ENCODE results near the gene PCBD1. TPM values are rescaled to one million over a fixed set of nuclear protein-coding genes. Genes with fewer than 3 reads are reported as not detected.

Gene PCBD1
- total RNA-seq, 2 donors from 2014 or later: 87.4 to 121 TPM

DNA sequence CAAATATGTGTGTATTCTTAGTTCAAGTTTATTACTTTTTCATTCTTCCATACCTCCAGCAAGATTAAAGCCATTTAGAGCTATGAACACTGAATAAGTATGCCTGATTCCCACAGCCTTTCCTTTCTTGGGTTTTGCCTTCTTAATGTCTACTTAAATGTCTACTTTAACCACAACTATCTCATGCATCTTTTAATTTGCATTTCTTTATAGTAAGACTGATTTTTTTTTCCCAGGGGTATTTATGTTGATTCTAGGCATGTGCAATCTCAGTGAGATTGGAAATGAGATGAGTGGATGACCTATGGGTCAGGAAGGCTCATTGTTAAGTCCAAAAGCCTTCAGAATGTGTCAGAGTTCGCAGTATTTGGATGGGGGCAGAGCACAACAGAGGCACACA, 3.6 kb downstream of the PCBD1 start:
- no peak overlapping the region for H3K27ac ChIP-seq
- H3K9me3 ChIP-seq: no peaks in the 10 kb centered on the region
- H3K4me1 ChIP-seq (replicated peaks): no peaks in the 10 kb centered on the region
- H3K36me3 ChIP-seq: no peaks in the 10 kb centered on the region
- 100% methylated on average over 1 of the region's 1 CpG for WGBS
- H3K4me3 ChIP-seq: no peak overlapping the region
- TF ChIP-seq, protein P1, sequence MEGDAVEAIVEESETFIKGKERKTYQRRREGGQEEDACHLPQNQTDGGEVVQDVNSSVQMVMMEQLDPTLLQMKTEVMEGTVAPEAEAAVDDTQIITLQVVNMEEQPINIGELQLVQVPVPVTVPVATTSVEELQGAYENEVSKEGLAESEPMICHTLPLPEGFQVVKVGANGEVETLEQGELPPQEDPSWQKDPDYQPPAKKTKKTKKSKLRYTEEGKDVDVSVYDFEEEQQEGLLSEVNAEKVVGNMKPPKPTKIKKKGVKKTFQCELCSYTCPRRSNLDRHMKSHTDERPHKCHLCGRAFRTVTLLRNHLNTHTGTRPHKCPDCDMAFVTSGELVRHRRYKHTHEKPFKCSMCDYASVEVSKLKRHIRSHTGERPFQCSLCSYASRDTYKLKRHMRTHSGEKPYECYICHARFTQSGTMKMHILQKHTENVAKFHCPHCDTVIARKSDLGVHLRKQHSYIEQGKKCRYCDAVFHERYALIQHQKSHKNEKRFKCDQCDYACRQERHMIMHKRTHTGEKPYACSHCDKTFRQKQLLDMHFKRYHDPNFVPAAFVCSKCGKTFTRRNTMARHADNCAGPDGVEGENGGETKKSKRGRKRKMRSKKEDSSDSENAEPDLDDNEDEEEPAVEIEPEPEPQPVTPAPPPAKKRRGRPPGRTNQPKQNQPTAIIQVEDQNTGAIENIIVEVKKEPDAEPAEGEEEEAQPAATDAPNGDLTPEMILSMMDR (IDR thresholded peaks at IDR 0.05): no peak
- no peak for TF ChIP-seq POLR2AphosphoS5 (IDR thresholded peaks at IDR 0.05)
- TF ChIP-seq POLR2A (IDR thresholded peaks at IDR 0.05): no peak
- H3K27me3 ChIP-seq (replicated peaks; ENCODE audit: insufficient read depth): no peaks in the 10 kb centered on the region
- intact Hi-C loops (cut with DNase I): loop anchor here (5.0 kb wide), 1 partner anchor 332 kb away; no protein-coding TSS in a partner anchor
- DNase-seq (ENCODE audit: low spot score): no peak

DNA sequence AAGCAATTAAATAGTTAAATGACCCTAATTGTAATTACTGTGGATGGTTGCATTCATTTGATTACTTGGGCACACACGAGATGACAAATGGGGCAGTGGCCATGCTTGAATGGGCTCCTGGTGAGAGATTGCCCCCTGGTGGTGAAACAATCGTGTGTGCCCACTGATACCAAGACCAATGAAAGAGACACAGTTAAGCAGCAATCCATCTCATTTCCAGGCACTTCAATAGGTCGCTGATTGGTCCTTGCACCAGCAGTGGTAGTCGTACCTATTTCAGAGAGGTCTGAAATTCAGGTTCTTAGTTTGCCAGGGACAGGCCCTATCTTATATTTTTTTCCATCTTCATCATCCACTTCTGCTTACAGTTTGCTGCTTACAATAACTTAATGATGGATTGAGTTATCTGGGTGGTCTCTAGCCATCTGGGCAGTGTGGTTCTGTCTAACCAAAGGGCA, 8.3 kb downstream of the PCBD1 start:
- TF ChIP-seq, protein P1 (IDR thresholded peaks at IDR 0.05): peak; percentile 93 to 99 (median 96)
- TF ChIP-seq POLR2AphosphoS5 (IDR thresholded peaks at IDR 0.05) (peak; percentile 80), POLR2A (IDR thresholded peaks at IDR 0.05) (no peak)
- intact Hi-C loops (cut with DNase I): loop anchor here (1.0 to 5.0 kb wide), 2 partner anchors 65 to 328 kb away; partner anchors contain the start of gene SGPL1
- 6% methylated on average over 4 of the region's 4 CpGs for WGBS
- Histone ChIP-seq H3K36me3 (no peaks in the 10 kb centered on the region), H3K9me3 (no peaks in the 10 kb centered on the region), H3K27ac (no peak overlapping the region), H3K4me3 (no peak overlapping the region), H3K4me1 (replicated peaks) (peaks cover 4% of the 10 kb centered on the region), H3K27me3 (replicated peaks; ENCODE audit: insufficient read depth) (no peaks in the 10 kb centered on the region)
- DNase-seq (ENCODE audit: low spot score): peak; percentile 87

DNA sequence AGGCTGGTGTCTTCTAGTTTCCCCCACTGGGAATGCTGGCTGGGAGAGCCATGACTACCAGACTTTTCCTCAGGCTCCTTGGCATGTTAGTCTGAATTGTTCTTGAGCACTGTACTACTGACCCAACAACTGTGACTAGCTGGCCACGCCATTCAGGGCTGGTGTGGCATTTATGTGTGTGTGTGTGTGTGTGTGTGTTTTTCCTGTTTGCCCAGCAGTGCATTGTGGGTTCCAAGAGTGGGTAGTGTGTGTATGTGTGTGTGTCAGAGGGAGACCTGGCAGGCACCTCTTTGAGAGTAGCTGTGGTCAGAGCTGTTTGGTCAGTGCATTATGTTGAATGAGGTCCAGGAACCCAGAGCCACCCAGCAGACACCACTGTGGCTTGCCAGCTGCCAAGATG, 9.2 kb downstream of the PCBD1 start:
- Histone ChIP-seq H3K9me3 (no peaks in the 10 kb centered on the region), H3K4me3 (no peak overlapping the region), H3K27ac (peak overlapping the region; percentile 50 to 56), H3K36me3 (no peaks in the 10 kb centered on the region), H3K4me1 (replicated peaks) (peaks cover 4% of the 10 kb centered on the region), H3K27me3 (replicated peaks; ENCODE audit: insufficient read depth) (no peaks in the 10 kb centered on the region)
- intact Hi-C loops (cut with DNase I): no loop called here
- DNase-seq (ENCODE audit: low spot score): peak; percentile 29
- 63% methylated on average over 1 of the region's 1 CpG for WGBS
- TF ChIP-seq, protein P1 (IDR thresholded peaks at IDR 0.05): no peak
- TF ChIP-seq POLR2AphosphoS5 (IDR thresholded peaks at IDR 0.05): no peak
- no peak for TF ChIP-seq POLR2A (IDR thresholded peaks at IDR 0.05)

DNA sequence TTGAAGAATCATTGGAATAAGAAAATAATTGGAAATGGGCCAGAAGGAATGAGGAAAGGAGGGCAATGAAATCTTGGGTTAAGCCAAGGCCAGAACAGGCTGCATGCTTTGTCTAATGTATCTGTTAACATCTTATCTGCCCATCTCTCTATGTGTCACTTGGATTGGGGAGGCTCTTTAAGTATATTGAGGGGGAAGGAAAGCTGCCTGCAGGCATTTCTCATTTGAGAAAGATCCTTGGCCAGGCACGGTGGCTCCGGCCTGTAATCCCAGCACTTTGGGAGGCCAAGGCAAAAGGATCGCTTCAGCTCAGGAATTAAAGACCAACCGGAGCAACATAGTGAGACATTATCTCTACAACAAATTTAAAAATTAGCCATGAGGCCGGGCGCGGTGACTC, 14.3 kb downstream of the PCBD1 start:
- no peak for DNase-seq (ENCODE audit: low spot score)
- H3K27me3 ChIP-seq (replicated peaks; ENCODE audit: insufficient read depth): no peaks in the 10 kb centered on the region
- no peaks in the 10 kb centered on the region for H3K36me3 ChIP-seq
- H3K4me3 ChIP-seq: no peak overlapping the region
- 66% methylated on average over 7 of the region's 7 CpGs for WGBS
- intact Hi-C loops (cut with DNase I): no loop called here
- peaks cover 4% of the 10 kb centered on the region for H3K4me1 ChIP-seq (replicated peaks)
- no peak overlapping the region for H3K27ac ChIP-seq
- TF ChIP-seq POLR2AphosphoS5 (IDR thresholded peaks at IDR 0.05) (no peak), POLR2A (IDR thresholded peaks at IDR 0.05) (no peak)
- TF ChIP-seq, protein P1 (IDR thresholded peaks at IDR 0.05): no peak
- H3K9me3 ChIP-seq: no peaks in the 10 kb centered on the region

DNA sequence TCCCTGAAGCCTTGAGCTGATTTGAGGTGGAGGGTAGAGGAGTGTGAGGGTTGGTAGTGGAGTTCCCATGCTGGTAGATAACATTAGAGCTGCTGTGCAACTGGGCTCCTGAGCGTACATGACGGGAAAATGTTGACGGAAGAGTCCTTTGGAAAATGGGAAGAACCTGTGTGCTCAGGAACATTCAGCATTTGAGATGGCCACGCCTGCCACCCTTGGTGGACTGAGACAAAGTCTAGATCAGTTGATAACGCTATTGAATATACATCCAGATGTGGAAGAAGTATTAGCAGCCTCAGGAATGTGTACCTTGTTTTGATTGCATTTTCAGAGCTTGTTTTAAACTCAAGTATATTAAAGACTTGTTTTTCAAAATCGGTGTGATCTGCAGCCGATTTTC, 16.1 kb downstream of the PCBD1 start:
- intact Hi-C loops (cut with DNase I): no loop called here
- no peaks in the 10 kb centered on the region for H3K36me3 ChIP-seq
- WGBS: 93% methylated on average over 7 of the region's 7 CpGs

More for the DNA sequence above, 16.1 kb downstream of the PCBD1 start:
- Histone ChIP-seq H3K9me3 (no peaks in the 10 kb centered on the region), H3K4me3 (no peak overlapping the region), H3K4me1 (replicated peaks) (no peaks in the 10 kb centered on the region), H3K27me3 (replicated peaks; ENCODE audit: insufficient read depth) (no peaks in the 10 kb centered on the region), H3K27ac (no peak overlapping the region)
- TF ChIP-seq POLR2A (IDR thresholded peaks at IDR 0.05) (no peak), POLR2AphosphoS5 (IDR thresholded peaks at IDR 0.05) (no peak)
- TF ChIP-seq, protein P1 (IDR thresholded peaks at IDR 0.05): no peak
- DNase-seq (ENCODE audit: low spot score): no peak
